A172 (cell line): ENCODE data around the gene EVA1C. TPM values are rescaled to one million over a fixed set of nuclear protein-coding genes. Genes with fewer than 3 reads are reported as not detected.
"Not testable (repeated sequence)": the region's sequence is repeated elsewhere in the genome, so short reads cannot be mapped to it uniquely, and the experiment has no call there.

Source experiments
- DNase-seq: peaks from one replicate; pipeline ENCODE4 v3.0.0-alpha.2; 2015; ENCODE audit warnings: low spot score
- total RNA-seq: library from RNA; depleted of rRNA; stranded (reverse); fragments of >200 nt; shearing (Covaris generic); gene quantifications from 2 replicates; pipeline ENCODE4 v1.2.3, GENCODE V29; 2014; rRNA removed

The EVA1C gene, protein sequence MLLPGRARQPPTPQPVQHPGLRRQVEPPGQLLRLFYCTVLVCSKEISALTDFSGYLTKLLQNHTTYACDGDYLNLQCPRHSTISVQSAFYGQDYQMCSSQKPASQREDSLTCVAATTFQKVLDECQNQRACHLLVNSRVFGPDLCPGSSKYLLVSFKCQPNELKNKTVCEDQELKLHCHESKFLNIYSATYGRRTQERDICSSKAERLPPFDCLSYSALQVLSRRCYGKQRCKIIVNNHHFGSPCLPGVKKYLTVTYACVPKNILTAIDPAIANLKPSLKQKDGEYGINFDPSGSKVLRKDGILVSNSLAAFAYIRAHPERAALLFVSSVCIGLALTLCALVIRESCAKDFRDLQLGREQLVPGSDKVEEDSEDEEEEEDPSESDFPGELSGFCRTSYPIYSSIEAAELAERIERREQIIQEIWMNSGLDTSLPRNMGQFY
- total RNA-seq, result 1.1 and 2.5 TPM in 2 replicates

DNA sequence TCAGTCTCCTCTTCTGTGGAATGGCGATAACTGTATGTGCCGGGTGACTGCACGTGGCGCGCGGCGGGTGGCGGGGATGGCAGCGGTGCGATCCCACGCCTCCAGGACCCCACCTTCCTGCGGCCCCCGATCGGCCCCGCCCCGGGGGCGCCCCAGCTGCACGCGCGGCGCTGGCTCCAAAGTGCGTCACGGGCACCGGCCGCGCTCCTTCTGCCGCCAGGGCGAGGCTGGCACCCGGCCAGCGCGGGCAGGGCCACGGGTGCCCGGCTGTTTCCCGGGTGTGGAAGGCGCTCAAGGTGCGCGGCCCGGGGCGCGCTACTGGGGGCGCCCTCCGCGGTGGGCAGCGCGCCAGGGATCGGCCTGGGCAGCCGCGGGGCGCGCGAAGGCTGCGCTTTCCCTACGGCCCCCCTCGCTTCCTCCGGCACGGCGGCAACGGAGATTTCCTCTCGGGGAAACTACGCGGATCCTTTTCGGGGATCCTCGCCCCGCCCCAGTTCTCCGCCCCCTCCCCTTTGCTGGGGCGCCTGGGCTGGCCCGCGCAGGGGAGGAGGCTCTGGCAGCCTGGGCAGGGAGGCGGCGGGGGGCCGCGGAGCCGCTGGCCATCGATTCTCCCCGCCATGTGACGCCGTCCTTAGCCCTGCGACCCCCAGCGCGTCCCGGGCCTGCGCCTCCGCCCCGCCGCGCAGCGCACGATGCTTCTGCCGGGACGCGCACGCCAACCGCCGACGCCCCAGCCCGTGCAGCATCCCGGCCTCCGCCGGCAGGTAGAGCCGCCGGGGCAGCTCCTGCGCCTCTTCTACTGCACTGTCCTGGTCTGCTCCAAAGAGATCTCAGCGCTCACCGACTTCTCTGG, at the start of gene EVA1C:
EVA1C (plus strand) TSS at position 545 of the 853 bp plus-strand sequence; CDS start at position 693, 148 bp downstream.
- DNase-seq, result no peak

DNA sequence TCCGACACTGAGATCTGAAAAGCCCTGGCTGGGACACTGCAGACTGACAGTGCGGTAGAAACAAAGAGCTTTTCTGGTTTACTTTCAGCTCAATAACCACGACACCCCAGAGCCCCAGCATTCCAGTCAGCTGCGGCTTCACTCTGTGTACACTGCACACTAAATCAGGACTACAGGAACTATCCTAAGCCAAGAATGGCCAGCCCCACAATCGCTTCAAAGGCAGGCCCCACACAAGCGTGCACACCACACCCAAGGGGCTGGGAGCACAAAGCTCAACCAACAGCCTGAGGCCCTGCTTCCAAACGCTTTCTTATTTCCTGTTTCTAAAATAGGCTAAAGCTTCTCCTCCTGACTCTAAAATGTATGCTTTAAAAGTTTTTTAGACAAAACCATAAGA, 48.1 kb upstream of the EVA1C start:
- DNase-seq, result no peak

GRCh38 chr21:32364796-32365195, 47.7 kb upstream of the EVA1C start:
- no peak for DNase-seq

- no peak for DNase-seq
Measured at GRCh38 chr21:32366191-32366590, 46.3 kb upstream of the EVA1C start.

- DNase-seq, result no peak
Measured at GRCh38 chr21:32367158-32367557, 45.3 kb upstream of the EVA1C start.

GRCh38 chr21:32368386-32368785, 44.1 kb upstream of the EVA1C start:
- no peak for DNase-seq

DNA sequence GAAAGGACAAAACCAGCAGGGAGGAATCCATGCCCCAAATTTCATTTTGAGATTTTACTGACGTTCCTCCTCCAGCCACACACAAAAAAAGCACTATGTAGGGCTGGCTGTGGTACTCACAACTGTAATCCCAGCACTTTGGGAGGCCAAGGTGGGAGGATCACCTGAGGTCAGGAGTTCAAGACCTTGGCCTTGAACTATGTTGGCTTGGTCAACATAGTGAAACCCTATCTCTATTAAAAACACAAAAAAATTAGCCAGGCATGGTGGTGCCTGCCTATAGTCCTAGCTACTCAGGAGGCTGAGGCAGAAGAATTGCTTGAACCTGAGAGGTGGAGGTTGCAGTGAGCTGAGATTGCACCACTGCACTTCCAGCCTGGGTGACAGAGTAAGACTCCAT, 43.5 kb upstream of the EVA1C start:
- DNase-seq, result not testable (repeated sequence)

DNA sequence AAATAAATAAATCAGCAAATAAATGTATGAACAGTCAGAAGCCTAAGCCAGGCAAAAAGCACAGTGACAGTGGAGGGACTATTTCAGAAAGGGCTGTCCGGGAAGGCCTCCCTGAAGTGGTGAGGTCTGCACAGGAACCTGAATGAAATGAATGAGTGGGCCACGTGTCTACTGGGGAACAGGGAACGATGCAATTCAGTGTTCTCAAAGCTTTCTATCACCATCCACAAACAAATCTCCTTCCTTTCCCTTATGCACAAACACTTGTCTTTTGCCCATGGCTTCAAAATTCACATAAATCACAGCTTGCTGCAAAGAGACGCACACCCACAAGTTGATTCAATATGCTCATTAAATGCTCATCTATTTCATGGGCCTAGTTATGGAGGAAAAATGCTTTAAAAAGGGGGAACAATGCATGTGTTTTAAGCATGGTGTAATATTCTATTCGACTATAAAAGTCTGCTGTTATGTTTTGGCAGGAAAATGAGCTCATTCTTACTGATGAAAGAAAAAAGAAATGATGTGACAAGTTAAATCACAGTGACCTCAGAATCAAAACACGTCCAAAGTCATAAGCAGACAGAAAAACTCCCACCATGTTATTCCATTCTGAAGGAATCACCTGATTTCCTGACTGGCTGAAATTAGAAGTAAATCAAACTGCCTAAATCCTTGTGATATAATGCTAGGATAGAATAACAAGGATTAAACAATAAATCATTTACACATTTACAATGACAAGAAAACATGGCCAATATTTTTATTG, 41.3 kb upstream of the EVA1C start:
- peak; percentile 33 for DNase-seq

DNA sequence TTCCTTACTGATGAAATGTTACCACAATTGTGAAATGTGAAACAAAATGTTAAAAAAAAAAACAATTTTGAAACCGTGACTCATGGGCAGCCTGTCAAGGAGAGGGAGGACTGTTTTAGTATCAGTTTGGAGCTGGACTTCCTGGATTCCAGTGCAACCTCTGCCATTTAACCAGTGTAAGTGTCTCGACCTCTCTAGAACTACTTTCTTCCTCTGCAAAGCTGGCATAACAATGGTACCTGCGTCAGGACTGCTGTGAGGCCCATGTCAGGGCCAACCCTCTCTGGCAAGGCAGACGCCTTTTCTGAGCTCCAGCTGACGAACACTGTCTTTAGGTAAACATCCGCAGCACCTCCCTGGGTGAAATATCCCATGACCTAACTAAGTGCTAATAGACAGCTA, 40.6 kb upstream of the EVA1C start:
- DNase-seq, result peak; percentile 53

- no peak for DNase-seq
Measured at GRCh38 chr21:32372755-32373154, 39.8 kb upstream of the EVA1C start.

GRCh38 chr21:32377506-32377905, 35.0 kb upstream of the EVA1C start:
- no peak for DNase-seq

- no peak for DNase-seq
Measured at GRCh38 chr21:32377991-32378390, 34.5 kb upstream of the EVA1C start.

DNA sequence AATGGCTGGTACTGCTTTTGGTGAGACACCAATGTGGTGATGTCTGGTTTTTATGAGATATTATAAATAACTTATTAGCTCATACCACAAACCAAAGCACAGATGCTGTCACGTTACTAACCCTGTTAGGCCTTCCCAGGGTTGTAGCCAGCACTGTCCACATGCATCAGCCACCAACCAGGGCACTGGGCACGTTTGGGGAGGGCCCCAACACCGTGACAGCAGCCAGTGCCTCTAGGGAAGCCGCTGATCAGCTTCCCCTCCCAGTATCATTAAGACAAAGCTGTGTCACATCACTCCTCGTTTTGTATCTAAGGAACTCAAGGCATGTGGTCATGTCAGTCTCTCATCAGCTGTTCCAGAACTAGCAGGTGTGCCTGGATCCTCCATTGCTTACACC, 33.5 kb upstream of the EVA1C start:
- DNase-seq, result no peak

- DNase-seq, result no peak
Measured at GRCh38 chr21:32380940-32381339, 31.6 kb upstream of the EVA1C start.

DNA sequence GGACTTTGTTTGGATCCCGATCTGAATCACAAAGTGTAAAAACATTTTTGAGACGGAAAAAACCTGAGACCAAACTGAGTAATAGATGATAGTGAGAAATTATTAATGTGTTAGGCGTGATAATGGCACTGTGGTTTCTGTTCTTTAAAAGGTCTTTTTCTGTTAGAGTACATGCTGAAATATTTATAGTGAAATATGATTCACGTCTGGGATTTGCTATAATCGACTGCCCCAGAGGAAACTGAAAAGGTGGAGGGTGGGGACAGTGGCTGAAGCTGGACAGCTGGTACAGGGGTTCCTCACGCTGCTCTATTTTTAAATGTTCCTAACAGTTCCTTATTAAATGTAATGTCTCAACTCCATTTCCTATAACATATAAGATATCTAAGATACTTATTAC, 30.9 kb upstream of the EVA1C start:
- DNase-seq, result no peak

DNA sequence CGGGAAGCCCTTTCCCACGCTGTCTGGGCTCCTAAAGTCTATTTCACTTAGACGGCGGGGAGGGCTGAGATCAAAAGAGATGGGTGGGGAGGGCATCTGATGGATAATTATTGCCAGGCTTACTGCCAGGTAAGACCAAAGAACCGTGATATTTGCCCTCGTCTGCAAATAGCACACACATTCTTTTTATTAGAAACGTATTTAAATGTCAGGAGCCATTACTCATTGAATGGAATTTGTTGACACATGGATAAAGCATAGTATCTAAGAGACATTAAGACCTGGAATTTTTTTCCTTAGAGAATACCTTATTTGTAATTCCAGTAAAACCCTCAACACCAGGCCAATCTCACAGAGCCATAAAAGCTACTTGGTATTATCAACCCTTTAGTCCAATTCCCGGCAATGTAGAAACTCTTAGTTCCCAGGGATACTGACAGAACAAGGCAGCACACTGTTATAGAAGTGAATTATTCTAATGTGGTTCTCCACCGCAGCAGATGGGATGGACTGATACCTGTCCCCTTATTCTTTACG, 30.3 kb upstream of the EVA1C start:
- peak; percentile 76 for DNase-seq

DNA sequence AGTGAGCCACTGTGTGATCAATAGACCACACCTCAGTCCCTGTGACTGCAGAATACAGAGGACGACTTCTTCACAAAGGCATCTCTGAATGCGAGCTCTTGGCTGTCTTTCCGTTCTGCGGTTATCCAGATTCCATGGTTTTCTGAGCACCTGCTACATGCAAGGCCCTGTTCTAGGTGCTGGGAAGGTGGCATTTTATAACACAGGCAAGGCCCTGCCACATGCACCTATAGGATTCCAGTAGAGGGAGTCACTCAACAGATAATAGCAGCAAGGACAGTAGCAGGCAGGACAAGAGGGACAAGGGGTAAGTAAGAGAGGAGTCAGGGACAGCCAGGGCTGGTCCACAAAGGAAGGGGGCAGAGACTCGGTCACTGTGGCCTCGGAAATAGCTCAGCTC, 28.7 kb upstream of the EVA1C start:
- DNase-seq, result no peak

DNA sequence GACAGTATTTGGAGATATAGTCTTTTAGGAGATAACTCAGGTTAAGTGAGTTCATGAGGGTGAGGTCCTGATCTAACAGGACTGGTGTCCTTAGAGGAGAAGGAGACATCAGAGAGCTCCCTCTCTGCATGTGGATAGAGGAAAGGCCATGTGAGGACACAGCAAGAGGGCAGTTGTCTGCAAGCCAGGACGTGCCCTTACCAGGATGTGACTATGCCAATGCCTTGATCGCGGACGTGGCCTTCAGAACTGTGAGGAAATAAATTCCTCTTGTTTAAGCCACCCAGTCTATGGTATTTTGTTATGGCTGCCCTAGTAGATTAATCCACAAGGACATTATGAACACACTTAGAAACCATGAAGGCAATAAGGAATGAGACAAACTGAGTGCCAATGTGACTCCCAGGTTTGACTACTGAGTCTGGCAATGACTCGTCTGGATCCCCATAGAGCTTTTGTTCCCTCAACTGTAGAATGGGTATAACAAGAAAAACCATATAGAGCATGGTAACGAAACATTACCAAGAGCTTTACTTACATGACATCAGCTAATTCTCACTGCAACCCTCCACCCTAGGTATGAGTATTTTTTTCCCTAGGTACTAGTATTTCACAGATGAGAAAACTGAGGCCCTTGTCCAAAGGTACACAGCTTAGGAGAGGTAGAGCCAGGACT, 26.2 kb upstream of the EVA1C start:
- DNase-seq, result no peak

- no peak for DNase-seq
Measured at GRCh38 chr21:32387151-32387550, 25.4 kb upstream of the EVA1C start.

DNA sequence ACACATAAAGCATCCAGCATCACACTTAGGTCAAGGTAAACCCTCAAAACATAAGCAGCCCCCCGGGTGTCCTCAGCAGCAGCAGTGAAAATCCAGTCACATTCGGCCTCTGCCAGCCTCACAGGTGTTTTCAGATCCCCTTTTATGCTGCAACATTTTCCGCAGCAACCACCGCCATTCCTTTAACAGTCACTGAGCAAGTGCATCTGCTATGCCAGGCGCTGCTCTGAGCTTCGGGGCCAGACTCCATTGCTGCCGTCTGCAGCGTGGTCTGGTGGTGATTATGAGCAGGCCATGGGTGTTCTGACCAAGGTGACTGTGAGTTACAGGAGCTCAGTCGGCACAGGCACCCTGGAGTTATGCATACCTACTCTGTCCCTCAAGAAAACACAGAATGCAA, 24.2 kb upstream of the EVA1C start:
- DNase-seq, result no peak

GRCh38 chr21:32389337-32390015, 23.0 kb upstream of the EVA1C start:
- no peak for DNase-seq
